ENCODE data around the gene RPS27.
A peak's percentile ranks its signal among the peaks of the same experiment; 100 is the strongest.

Gene RPS27

GRCh38 chr1:153970346-153970745, 20.2 kb upstream of the RPS27 start:
- Histone ChIP-seq H3K9ac (no peak overlapping the region), H3K36me3 (ENCODE audit: control insufficient read depth, insufficient read depth, low read length) (no peaks in the 10 kb centered on the region), H3K27ac (no peak overlapping the region), H3K4me1 (peaks cover 7% of the 10 kb centered on the region), H3K4me3 (ENCODE audit: low read depth, low read length) (no peak overlapping the region), H3K79me2 (no peaks in the 10 kb centered on the region), H3K27me3 (ENCODE audit: control insufficient read depth, insufficient read depth, low read length) (no peaks in the 10 kb centered on the region), H3K4me2 (ENCODE audit: low read length) (no peak overlapping the region), H3K9me3 (ENCODE audit: control insufficient read depth, low read length) (no peaks in the 10 kb centered on the region), H2AFZ (no peak overlapping the region)
- no peak for TF ChIP-seq CTCF (IDR thresholded peaks at IDR 0.05)

DNA sequence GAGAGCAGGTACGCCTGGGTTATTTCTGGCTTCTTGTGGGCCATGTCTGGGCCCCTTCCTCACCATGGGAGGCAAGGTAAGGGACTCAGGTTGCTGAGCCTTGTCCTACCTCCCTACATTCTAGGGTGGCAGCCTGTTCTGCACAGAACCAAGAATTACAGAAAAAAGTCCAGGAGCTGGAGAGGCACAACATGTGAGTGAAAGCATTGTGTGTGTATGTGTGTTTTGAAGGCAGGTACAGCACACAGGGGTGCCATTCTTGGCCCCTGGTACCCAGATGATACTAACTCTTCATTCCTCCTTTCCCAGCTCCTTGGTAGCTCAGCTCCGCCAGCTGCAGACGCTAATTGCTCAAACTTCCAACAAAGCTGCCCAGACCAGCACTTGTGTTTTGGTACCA, 17.5 kb upstream of the RPS27 start:
- H3K4me3 ChIP-seq (ENCODE audit: low read depth, low read length) = no peak overlapping the region
- no peak overlapping the region for H3K27ac ChIP-seq
- TF ChIP-seq CTCF (IDR thresholded peaks at IDR 0.05) = no peak
- H3K27me3 ChIP-seq (ENCODE audit: control insufficient read depth, insufficient read depth, low read length) = no peaks in the 10 kb centered on the region
- H2AFZ ChIP-seq = no peak overlapping the region
- H3K4me2 ChIP-seq (ENCODE audit: low read length) = no peak overlapping the region
- H3K4me1 ChIP-seq = peaks cover 3% of the 10 kb centered on the region
- H3K9me3 ChIP-seq (ENCODE audit: control insufficient read depth, low read length) = no peaks in the 10 kb centered on the region
- H3K36me3 ChIP-seq (ENCODE audit: control insufficient read depth, insufficient read depth, low read length) = no peaks in the 10 kb centered on the region
- H3K9ac ChIP-seq = no peak overlapping the region
- no peaks in the 10 kb centered on the region for H3K79me2 ChIP-seq

DNA sequence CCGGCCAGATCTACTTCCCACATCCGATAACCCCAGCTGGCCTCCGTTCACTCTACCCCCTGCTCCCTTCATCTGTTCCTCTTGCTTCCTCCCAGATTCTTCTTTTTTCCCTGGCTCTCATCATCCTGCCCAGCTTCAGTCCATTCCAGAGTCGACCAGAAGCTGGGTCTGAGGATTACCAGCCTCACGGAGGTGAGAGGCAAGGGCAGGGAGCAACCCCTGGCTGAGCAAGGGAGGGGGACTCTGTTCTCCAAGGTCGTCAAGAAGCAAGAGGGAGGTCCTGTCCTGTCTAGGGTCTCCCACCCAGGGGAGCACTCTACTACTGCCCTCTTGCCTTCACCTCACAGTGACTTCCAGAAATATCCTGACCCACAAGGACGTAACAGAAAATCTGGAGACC, 17.0 kb upstream of the RPS27 start:
- no peaks in the 10 kb centered on the region for H3K36me3 ChIP-seq (ENCODE audit: control insufficient read depth, insufficient read depth, low read length)
- no peak for TF ChIP-seq CTCF (IDR thresholded peaks at IDR 0.05)
- H3K9me3 ChIP-seq (ENCODE audit: control insufficient read depth, low read length) = no peaks in the 10 kb centered on the region
- H3K79me2 ChIP-seq = no peaks in the 10 kb centered on the region
- H3K27me3 ChIP-seq (ENCODE audit: control insufficient read depth, insufficient read depth, low read length) = no peaks in the 10 kb centered on the region
- H3K4me3 ChIP-seq (ENCODE audit: low read depth, low read length) = no peak overlapping the region
- peaks cover under 1% of the 10 kb centered on the region for H3K4me1 ChIP-seq
- no peak overlapping the region for H3K9ac ChIP-seq
- no peak overlapping the region for H3K27ac ChIP-seq
- no peak overlapping the region for H2AFZ ChIP-seq
- no peak overlapping the region for H3K4me2 ChIP-seq (ENCODE audit: low read length)

GRCh38 chr1:153976819-153977249, 13.7 kb upstream of the RPS27 start:
- Histone ChIP-seq H3K4me2 (ENCODE audit: low read length) (peak overlapping the region; percentile 81), H3K27me3 (ENCODE audit: control insufficient read depth, insufficient read depth, low read length) (no peaks in the 10 kb centered on the region), H3K27ac (peak overlapping the region; percentile 81), H3K36me3 (ENCODE audit: control insufficient read depth, insufficient read depth, low read length) (no peaks in the 10 kb centered on the region), H3K9me3 (ENCODE audit: control insufficient read depth, low read length) (no peaks in the 10 kb centered on the region), H3K4me3 (ENCODE audit: low read depth, low read length) (peak overlapping the region; percentile 82), H2AFZ (peak overlapping the region; percentile 93), H3K79me2 (no peaks in the 10 kb centered on the region), H3K9ac (peak overlapping the region; percentile 13), H3K4me1 (no peaks in the 10 kb centered on the region)
- no peak for TF ChIP-seq CTCF (IDR thresholded peaks at IDR 0.05)
